Stimulated activated CD4-positive, alpha-beta T cell treated with anti-CD3 and anti-CD28 coated beads, Interleukin-1b, Interleukin-23, amount 100 ng/mL, for 4 hours (primary cell): ENCODE results near the gene NEUROD2.

Source experiments
- DNase-seq, 2 donors: peaks; one replicate each; pipeline ENCODE4 v3.0.0-alpha.2; 2020; ENCODE audit warnings: low read depth in 2 of 2

The NEUROD2 gene

GRCh38 chr17:39580082-39580468 lies 27.6 kb downstream of the NEUROD2 start:
- DNase-seq, result no peak

DNA sequence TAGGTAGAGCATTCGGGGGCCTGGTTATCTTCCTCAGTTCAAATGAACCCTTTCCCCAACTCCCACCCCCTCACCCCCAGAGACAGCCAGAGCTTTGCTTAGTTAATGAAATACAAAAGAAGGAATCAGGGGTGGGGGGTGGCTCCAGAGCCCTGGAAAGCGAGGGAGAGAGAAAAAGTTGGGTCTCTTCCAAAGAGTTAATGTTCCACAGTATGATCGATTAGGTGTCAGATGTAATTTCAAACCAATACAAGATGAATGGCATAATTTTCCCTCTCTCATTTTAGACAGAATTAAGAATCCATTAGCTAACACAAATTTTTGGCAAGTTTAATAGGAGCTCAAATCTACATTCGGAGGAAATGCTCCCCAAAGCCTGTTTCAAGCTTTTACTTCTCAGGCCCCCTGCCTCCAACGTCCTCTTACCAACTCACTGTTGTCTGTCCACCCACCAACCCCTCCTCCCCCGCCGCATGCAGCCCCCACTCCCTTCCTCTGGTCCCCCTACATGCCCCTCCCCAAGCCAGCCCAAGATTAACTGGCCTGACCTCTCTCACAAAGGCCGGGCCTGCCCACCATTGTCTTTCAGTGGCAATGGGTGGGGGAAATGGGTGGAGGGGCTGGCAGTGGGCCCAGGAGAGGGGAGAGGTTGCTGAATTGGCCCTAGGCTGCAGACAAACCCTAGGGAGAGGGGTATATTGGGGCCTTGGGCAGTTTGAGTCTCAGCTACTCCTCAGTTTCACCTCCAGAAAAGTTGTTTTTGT lies 28.2 kb downstream of the NEUROD2 start:
- DNase-seq, result no peak

GRCh38 chr17:39578272-39578671 lies 29.4 kb downstream of the NEUROD2 start:
- DNase-seq, result no peak

- DNase-seq, result no peak
Measured at GRCh38 chr17:39576187-39576586, 31.5 kb downstream of the NEUROD2 start.

DNA sequence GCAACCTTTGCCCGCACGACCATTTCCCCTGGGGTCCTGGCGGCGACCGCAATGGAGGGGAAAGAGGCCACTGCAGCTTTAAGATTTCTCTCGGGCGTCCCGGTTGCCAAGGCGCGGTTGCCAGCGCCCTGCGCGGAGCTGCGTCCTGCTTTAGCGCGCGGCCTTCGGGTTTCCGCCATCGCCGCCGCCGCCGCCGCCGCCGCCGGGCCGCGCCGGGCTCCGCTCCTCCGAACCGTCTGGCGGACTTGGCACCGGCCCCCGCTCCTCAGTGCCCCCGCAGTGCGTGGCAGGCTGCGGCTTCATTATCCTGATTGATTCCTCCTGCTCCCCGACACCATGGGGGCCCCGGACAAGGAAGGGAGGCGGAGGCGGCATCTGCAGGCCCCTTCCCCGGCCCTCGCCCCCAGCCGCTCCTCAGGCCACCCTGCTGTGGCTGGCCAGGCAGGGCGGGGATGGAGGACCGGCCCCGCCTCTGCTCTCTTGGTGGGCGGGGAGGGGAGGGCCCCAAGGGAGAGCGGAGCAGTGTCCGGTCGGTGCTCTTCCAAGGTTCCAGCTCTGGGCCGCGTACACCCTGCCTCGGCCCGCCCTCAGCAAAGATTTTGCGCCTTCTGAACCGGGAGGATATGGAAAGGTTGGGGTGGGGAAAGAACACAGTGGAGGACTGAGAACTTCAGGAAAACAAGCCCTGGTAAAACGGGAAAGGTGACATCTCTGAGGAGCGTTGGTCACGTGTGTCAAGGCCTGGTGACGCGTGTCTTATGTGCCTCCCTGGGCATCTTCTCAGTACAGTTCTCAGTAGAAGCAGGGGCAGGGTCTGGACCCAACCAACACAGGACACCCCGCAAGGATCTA lies 34.0 kb downstream of the NEUROD2 start:
- DNase-seq, result peak in 1 of 2 donors; percentile 14

- no peak for DNase-seq
Measured at GRCh38 chr17:39572121-39572520, 35.6 kb downstream of the NEUROD2 start.

- DNase-seq, result no peak
Measured at GRCh38 chr17:39569126-39569525, 38.6 kb downstream of the NEUROD2 start.

- no peak for DNase-seq
Measured at GRCh38 chr17:39568702-39569101, 39.0 kb downstream of the NEUROD2 start.

DNA sequence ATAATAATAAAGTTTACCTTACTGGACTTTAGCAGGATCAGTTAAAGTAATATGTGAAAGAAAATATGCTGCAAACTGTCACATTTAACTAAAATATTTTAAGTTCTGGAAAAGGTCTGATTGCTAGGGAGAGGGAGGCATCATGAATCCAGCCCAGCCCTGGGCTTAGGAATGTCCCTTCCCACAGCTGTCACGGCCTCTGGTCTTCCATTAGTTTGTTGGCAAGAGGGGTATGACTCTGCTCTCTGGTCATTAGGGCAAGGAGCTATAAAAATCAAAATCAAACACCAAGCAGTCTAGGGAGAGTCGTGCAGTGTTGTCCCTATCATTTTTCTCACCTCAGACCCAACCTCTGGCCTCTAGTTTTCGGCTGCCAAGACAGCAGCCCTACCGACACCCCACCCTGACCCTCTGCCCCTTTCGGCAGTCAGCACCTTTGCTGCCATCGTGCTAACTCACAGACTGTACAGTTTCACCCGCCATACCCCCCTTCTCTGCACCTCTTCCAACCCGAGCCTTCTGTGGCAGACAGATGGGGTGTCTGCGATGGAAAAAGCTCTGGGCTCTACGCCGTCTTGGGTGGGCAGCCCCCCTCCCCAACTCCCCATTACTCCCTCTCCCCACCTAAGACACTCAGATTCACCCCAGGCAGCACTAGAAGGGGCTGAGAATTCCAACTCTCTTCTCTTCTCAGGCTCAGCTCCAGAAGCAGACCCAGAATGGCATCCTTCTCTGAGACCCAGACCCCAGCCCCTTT lies 41.4 kb downstream of the NEUROD2 start:
- no peak for DNase-seq

DNA sequence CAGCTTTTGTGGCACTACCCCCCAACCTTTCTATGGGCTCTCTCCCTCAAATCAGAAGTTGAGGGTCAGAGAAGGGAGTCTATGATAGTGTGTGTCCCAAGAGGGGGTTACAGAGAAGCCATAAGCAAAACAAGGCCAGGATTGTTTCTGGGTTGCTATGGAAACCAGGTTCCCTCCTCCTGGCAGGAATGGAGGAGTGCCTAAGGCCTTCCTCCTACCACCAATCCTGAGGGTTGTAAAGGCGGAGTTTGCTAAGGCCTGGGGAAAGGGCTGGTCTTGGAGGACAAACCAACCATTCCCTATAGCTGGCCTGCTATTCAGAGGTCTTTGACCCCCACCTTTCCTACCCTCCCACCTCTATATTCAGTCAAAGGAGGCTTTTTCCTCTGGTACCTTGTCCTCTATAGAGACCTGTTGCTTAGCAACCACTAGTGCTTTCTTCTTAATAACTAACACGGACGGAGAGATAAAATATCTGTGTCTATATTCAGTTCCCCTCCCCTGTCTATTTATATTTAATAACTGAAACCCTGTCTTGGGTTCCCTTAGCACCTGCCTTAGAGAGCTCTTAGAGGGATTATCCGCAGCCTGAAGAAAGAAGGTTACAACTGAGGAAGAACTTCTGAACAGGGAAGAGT lies 43.4 kb downstream of the NEUROD2 start:
- no peak for DNase-seq

GRCh38 chr17:39563476-39563875 lies 44.2 kb downstream of the NEUROD2 start:
- DNase-seq, result no peak

- DNase-seq, result no peak
Measured at GRCh38 chr17:39562976-39563375, 44.7 kb downstream of the NEUROD2 start.

DNA sequence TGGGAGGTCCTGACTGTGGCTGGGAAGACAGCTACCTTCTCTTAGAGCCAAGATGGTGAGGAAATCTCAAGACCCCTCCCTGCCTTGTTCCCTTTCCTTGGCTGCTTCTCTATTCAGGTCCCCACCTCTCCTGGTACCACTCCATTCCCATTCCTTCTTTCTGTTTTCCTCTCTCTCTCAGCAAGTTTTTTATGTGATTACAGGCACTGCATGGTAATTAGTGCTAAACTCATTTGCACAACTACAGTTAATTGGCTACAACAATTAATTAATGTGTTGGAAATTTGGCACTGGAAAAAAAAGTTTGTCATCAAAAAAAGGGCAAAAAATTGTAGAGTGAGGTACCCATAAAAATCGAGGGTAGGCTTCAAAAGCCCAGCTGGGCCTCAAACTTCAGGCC lies 45.3 kb downstream of the NEUROD2 start:
- no peak for DNase-seq

DNA sequence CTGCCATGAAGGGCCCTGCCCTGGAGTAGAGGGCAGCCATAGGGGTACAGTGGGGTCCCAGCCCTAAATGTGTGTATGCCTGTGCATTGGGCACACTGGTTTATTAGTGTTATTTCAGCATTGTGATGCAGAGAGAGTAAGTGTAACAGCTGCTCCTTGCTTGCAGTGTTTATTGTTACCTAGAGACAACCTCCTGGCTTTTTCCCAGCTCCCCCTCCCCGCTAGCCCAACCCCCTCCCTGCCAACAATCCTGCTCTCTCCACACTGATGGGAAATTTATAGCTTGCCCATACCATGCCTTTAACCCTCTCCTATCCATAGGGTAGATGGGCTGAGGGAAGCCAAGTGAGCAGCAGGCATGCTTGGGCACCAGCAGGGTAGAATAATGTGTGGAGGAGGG lies 51.3 kb downstream of the NEUROD2 start:
- DNase-seq, result no peak

GRCh38 chr17:39555368-39555767 lies 52.4 kb downstream of the NEUROD2 start:
- DNase-seq, result no peak
